Measurements from ENCODE around the gene SLC6A5.
"Not testable (repeated sequence)": the region's sequence is repeated elsewhere in the genome, so short reads cannot be mapped to it uniquely, and the experiment has no call there.

Gene SLC6A5

GRCh38 chr11:20563866-20564265 lies 35.5 kb upstream of the SLC6A5 start:
- Histone ChIP-seq H3K4me2 (ENCODE audit: low read depth, low read length) (no peak overlapping the region), H2AFZ (ENCODE audit: low read length) (no peak overlapping the region), H3K79me2 (ENCODE audit: low read length) (no peaks in the 10 kb centered on the region), H3K4me1 (ENCODE audit: low read length) (no peaks in the 10 kb centered on the region), H3K9me3 (replicated peaks; ENCODE audit: insufficient read depth, low read length) (no peaks in the 10 kb centered on the region), H3K9ac (ENCODE audit: low read length) (no peak overlapping the region), H3F3A (ENCODE audit: insufficient read depth, low read length) (no peaks in the 10 kb centered on the region), H3K27ac (ENCODE audit: low read length) (no peak overlapping the region), H4K20me1 (ENCODE audit: insufficient read depth, low read length) (no peaks in the 10 kb centered on the region), H3K9me2 (replicated peaks; ENCODE audit: insufficient read depth, low read length) (no peaks in the 10 kb centered on the region), H3K4me3 (ENCODE audit: low read length) (no peak overlapping the region), H3K27me3 (replicated peaks; ENCODE audit: insufficient read depth, low read length) (no peaks in the 10 kb centered on the region), H3K36me3 (replicated peaks; ENCODE audit: insufficient read depth, low read length) (no peaks in the 10 kb centered on the region)
- DNase-seq, result no peak
- TF ChIP-seq EZH2phosphoT487 (IDR thresholded peaks at IDR 0.05; ENCODE audit: low read length) (no peak), EZH2 (optimal IDR thresholded peaks at IDR 0.05; ENCODE audit: low read depth, low read length) (no peak), CTCF (IDR thresholded peaks at IDR 0.05; ENCODE audit: low read length) (no peak)

GRCh38 chr11:20564846-20565635 lies 34.4 kb upstream of the SLC6A5 start:
- Histone ChIP-seq H3K9me2 (replicated peaks; ENCODE audit: insufficient read depth, low read length) (no peaks in the 10 kb centered on the region), H3K4me1 (ENCODE audit: low read length) (no peaks in the 10 kb centered on the region), H3K4me2 (ENCODE audit: low read depth, low read length) (no peak overlapping the region), H4K20me1 (ENCODE audit: insufficient read depth, low read length) (no peaks in the 10 kb centered on the region), H2AFZ (ENCODE audit: low read length) (no peak overlapping the region), H3K9me3 (replicated peaks; ENCODE audit: insufficient read depth, low read length) (no peaks in the 10 kb centered on the region), H3K27me3 (replicated peaks; ENCODE audit: insufficient read depth, low read length) (no peaks in the 10 kb centered on the region), H3K36me3 (replicated peaks; ENCODE audit: insufficient read depth, low read length) (no peaks in the 10 kb centered on the region), H3F3A (ENCODE audit: insufficient read depth, low read length) (no peaks in the 10 kb centered on the region), H3K4me3 (ENCODE audit: low read length) (no peak overlapping the region), H3K9ac (ENCODE audit: low read length) (no peak overlapping the region), H3K79me2 (ENCODE audit: low read length) (no peaks in the 10 kb centered on the region), H3K27ac (ENCODE audit: low read length) (no peak overlapping the region)
- no peak for DNase-seq
- TF ChIP-seq EZH2phosphoT487 (IDR thresholded peaks at IDR 0.05; ENCODE audit: low read length), result no peak
- no peak for TF ChIP-seq EZH2 (optimal IDR thresholded peaks at IDR 0.05; ENCODE audit: low read depth, low read length)
- no peak for TF ChIP-seq CTCF (IDR thresholded peaks at IDR 0.05; ENCODE audit: low read length)

GRCh38 chr11:20566115-20566514 lies 33.3 kb upstream of the SLC6A5 start:
- H3K9ac ChIP-seq (ENCODE audit: low read length), result not testable (repeated sequence)

More at GRCh38 chr11:20566115-20566514, 33.3 kb upstream of the SLC6A5 start:
- not testable (repeated sequence) for H3K27ac ChIP-seq (ENCODE audit: low read length); H3K9me2 ChIP-seq (replicated peaks; ENCODE audit: insufficient read depth, low read length); H3K4me2 ChIP-seq (ENCODE audit: low read depth, low read length); H3K27me3 ChIP-seq (replicated peaks; ENCODE audit: insufficient read depth, low read length); H3K9me3 ChIP-seq (replicated peaks; ENCODE audit: insufficient read depth, low read length); H3K36me3 ChIP-seq (replicated peaks; ENCODE audit: insufficient read depth, low read length); H3K79me2 ChIP-seq (ENCODE audit: low read length); H3K4me3 ChIP-seq (ENCODE audit: low read length); DNase-seq; H3K4me1 ChIP-seq (ENCODE audit: low read length); H4K20me1 ChIP-seq (ENCODE audit: insufficient read depth, low read length); H2AFZ ChIP-seq (ENCODE audit: low read length); H3F3A ChIP-seq (ENCODE audit: insufficient read depth, low read length)
